Keratinocyte (primary cell): ENCODE measurements around the gene PITX3. TPM values are rescaled to one million over a fixed set of nuclear protein-coding genes. Genes with fewer than 3 reads are reported as not detected.

ENCODE experiments used
- DNase-seq: peaks from one replicate; pipeline ENCODE4 v3.0.0-alpha.2; 2011; ENCODE audit warnings: low read depth, missing footprints, low spot score
- FAIRE-seq: peaks from 2 replicates; lab custom pipeline; 2011; peaks lifted over from hg19 to GRCh38; lab: Jason Lieb, UNC
- H2AFZ ChIP-seq: 2 replicates; pipeline ENCODE4 v1.6.0; 2012; ENCODE audit warnings: low read length, control low read depth, inconsistent platforms; ENCODE audit not compliant: control insufficient read depth
- H3K27ac ChIP-seq: 2 replicates; pipeline ENCODE4 v1.5.1; 2011; ENCODE audit warnings: low read length; ENCODE audit not compliant: control insufficient read depth, insufficient read depth
- H3K27me3 ChIP-seq: 3 replicates; pipeline ENCODE4 v1.6.0; 2011; ENCODE audit warnings: low read length; ENCODE audit not compliant: control insufficient read depth, insufficient read depth; ENCODE audit errors: extremely low read depth
- H3K36me3 ChIP-seq, 2 experiments: 2 replicates in 1 of 2; 3 replicates in 1 of 2; pipeline ENCODE4 v1.5.1; 2011; ENCODE audit warnings: low read length in 2 of 2, mild to moderate bottlenecking in 1 of 2; ENCODE audit not compliant: control insufficient read depth in 2 of 2, insufficient read depth in 2 of 2; ENCODE audit errors: extremely low read depth in 1 of 2
- H3K4me1 ChIP-seq: 3 replicates; pipeline ENCODE4 v1.5.1; 2011; ENCODE audit warnings: low read length; ENCODE audit not compliant: control insufficient read depth, insufficient read depth; ENCODE audit errors: extremely low read depth
- H3K4me2 ChIP-seq: 3 replicates; pipeline ENCODE4 v1.6.0; 2011; ENCODE audit warnings: low read depth, low read length; ENCODE audit not compliant: control insufficient read depth, insufficient read depth; ENCODE audit errors: extremely low read depth
- H3K4me3 ChIP-seq, 3 experiments: fragments of 200-600 bp in 1 of 3; sonication (generic) in 1 of 3; 2 replicates in 2 of 3; 3 replicates in 1 of 3; pipeline ENCODE4 v1.5.1; 2011 to 2016; ENCODE audit warnings: low read length in 3 of 3, mild to moderate bottlenecking in 3 of 3, control low read depth in 2 of 3, inconsistent platforms in 1 of 3, low read depth in 1 of 3, mixed read lengths in 1 of 3, mixed run types in 1 of 3, moderate library complexity in 1 of 3; ENCODE audit not compliant: control insufficient read depth in 2 of 3, insufficient read depth in 2 of 3; ENCODE audit errors: extremely low read depth in 1 of 3
- H3K79me2 ChIP-seq: 2 replicates; pipeline ENCODE4 v1.6.0; 2012; ENCODE audit warnings: low read length; ENCODE audit not compliant: control insufficient read depth, insufficient read depth
- H3K9ac ChIP-seq: 3 replicates; pipeline ENCODE4 v1.6.0; 2011; ENCODE audit warnings: low read length; ENCODE audit not compliant: control insufficient read depth, insufficient read depth; ENCODE audit errors: extremely low read depth
- H3K9me1 ChIP-seq: 3 replicates; pipeline ENCODE4 v1.6.0; 2011; ENCODE audit warnings: low read length; ENCODE audit not compliant: control insufficient read depth, insufficient read depth; ENCODE audit errors: extremely low read depth
- H3K9me3 ChIP-seq: 2 replicates; pipeline ENCODE4 v1.5.1; 2012; ENCODE audit warnings: low read depth, low read length; ENCODE audit not compliant: control insufficient read depth
- H4K20me1 ChIP-seq: 3 replicates; pipeline ENCODE4 v1.6.0; 2011; ENCODE audit warnings: low read length; ENCODE audit not compliant: control insufficient read depth, insufficient read depth; ENCODE audit errors: extremely low read depth
- CTCF ChIP-seq, 3 experiments: IDR thresholded peaks in 1 of 3; conservative IDR thresholded peaks in 1 of 3; optimal IDR thresholded peaks in 1 of 3; 2 replicates in 2 of 3; 3 replicates in 1 of 3; pipeline versions ENCODE3 to v1.5.1; 2011; ENCODE audit warnings: low read length in 3 of 3, mild to moderate bottlenecking in 3 of 3, moderate library complexity in 2 of 3, control low read depth in 1 of 3, inconsistent platforms in 1 of 3; ENCODE audit not compliant: insufficient read depth in 2 of 3; ENCODE audit errors: extremely low read depth in 1 of 3
- EZH2 ChIP-seq: IDR thresholded peaks from one replicate; pipeline ENCODE4 v1.6.1; 2012; ENCODE audit warnings: inconsistent platforms, mild to moderate bottlenecking, low read length, moderate library complexity
- dilution Hi-C: fragments of 300-500 bp; cut with MboI; formaldehyde crosslinking; loops from one replicate; pipeline ENCODE4 v1.7.0; 2020; ENCODE audit warnings: low sequenced_read_pairs; ENCODE audit not compliant: extremely low pct_ligation_motif_present
- polyA plus RNA-seq, 5 experiments: library from polyadenylated mRNA; depleted of rRNA in 3 of 5; stranded (reverse) in 3 of 5; stranded (forward) in 1 of 5; unstranded in 1 of 5; fragments of >200 nt; gene quantifications; 1 replicate in 1 of 5; 2 replicates in 3 of 5; 3 replicates in 1 of 5; pipeline versions ENCODE4 v1.2.1 to v1.2.3, GENCODE V29; 2011 to 2012; ENCODE audit warnings: missing spikeins in 2 of 5, low read depth in 1 of 5, low replicate concordance in 1 of 5

The PITX3 gene
- polyA plus RNA-seq, 1 donor (not counting 4 experiments of a cell fraction or from before 2014, with no cell fraction given): not detected

- no peak overlapping the region for H3K9ac ChIP-seq
- H3K4me2 ChIP-seq: peak overlapping the region; percentile 92
- H3K79me2 ChIP-seq: peaks cover 6% of the 10 kb centered on the region
- FAIRE-seq: no peak
- H3K36me3 ChIP-seq: no peaks in the 10 kb centered on the region
- no peaks in the 10 kb centered on the region for H4K20me1 ChIP-seq
- dilution Hi-C loops: no loop called here
- H3K4me1 ChIP-seq: peaks cover 21% of the 10 kb centered on the region
- TF ChIP-seq CTCF (optimal IDR thresholded peaks at IDR 0.05 in 1 of 3, IDR thresholded peaks at IDR 0.05 in 1 of 3, conservative IDR thresholded peaks at IDR 0.05 in 1 of 3; ENCODE audit: extremely low read depth in 1 of 3, insufficient read depth in 2 of 3, low read length in 3 of 3) (no peak), EZH2 (peak; percentile 41)
- H3K9me1 ChIP-seq: no peaks in the 10 kb centered on the region
- no peak for DNase-seq
- peaks cover 13% of the 10 kb centered on the region for H3K27me3 ChIP-seq
- peak overlapping the region; percentile 53 to 74 (median 63) for H3K4me3 ChIP-seq
- H3K9me3 ChIP-seq: no peaks in the 10 kb centered on the region
- no peak overlapping the region for H3K27ac ChIP-seq
- no peak overlapping the region for H2AFZ ChIP-seq
These were observed 274 bp downstream of the PITX3 start for GRCh38 chr10:102241032-102241443.

- peaks cover under 1% of the 10 kb centered on the region for H3K79me2 ChIP-seq
- H3K4me2 ChIP-seq: peak overlapping the region; percentile 92
- DNase-seq: no peak
- H3K27ac ChIP-seq: no peak overlapping the region
- no peak for FAIRE-seq
- TF ChIP-seq EZH2: no peak
- no peak for TF ChIP-seq CTCF (optimal IDR thresholded peaks at IDR 0.05 in 1 of 3, IDR thresholded peaks at IDR 0.05 in 1 of 3, conservative IDR thresholded peaks at IDR 0.05 in 1 of 3; ENCODE audit: extremely low read depth in 1 of 3, insufficient read depth in 2 of 3, low read length in 3 of 3)
- peaks cover 26% of the 10 kb centered on the region for H3K4me1 ChIP-seq
- H3K9me3 ChIP-seq: no peaks in the 10 kb centered on the region
- peaks cover 13% of the 10 kb centered on the region for H3K27me3 ChIP-seq
- no peaks in the 10 kb centered on the region for H3K9me1 ChIP-seq
- peak overlapping the region in 1 of 3 experiments; percentile 74 for H3K4me3 ChIP-seq
- H3K9ac ChIP-seq: no peak overlapping the region
- H4K20me1 ChIP-seq: no peaks in the 10 kb centered on the region
- dilution Hi-C loops: no loop called here
- H2AFZ ChIP-seq: no peak overlapping the region
- no peaks in the 10 kb centered on the region for H3K36me3 ChIP-seq
These were observed 763 bp downstream of the PITX3 start for GRCh38 chr10:102240467-102241031.
